HEK293 (cell line): Measurements from ENCODE around the gene MAPK11.

ENCODE experiments used
- CTCF ChIA-PET: fragments of 350-600 bp; formaldehyde crosslinking; extraction: SDS; loops from one replicate; lab custom pipeline; 2021; ENCODE audit warnings: antibody characterized with exemption; lab: Yijun Ruan, JAX
- POLR2A ChIA-PET: fragments of 300-600 bp; formaldehyde crosslinking; extraction: SDS; loops from one replicate; lab custom pipeline; 2020; ENCODE audit warnings: antibody characterized with exemption, inconsistent platforms; lab: Yijun Ruan, JAX
- H3K27ac ChIP-seq: fragments of 200-500 bp; sonication (Bioruptor generic); 2 replicates; pipeline ENCODE4 v1.5.1; 2014; ENCODE audit warnings: low read depth, low read length, control low read depth, inconsistent platforms; ENCODE audit errors: extremely low read depth
- H3K36me3 ChIP-seq, 2 experiments: fragments of 200-500 bp in 1 of 2; sonication (Bioruptor generic) in 1 of 2; 1 replicate in 1 of 2; 2 replicates in 1 of 2; pipeline ENCODE4 v1.5.1; 2014 to 2017; ENCODE audit warnings: inconsistent platforms in 2 of 2, low read length in 2 of 2; ENCODE audit not compliant: control insufficient read depth in 2 of 2, insufficient read depth in 1 of 2
- H3K4me1 ChIP-seq: fragments of 200-500 bp; sonication (Bioruptor generic); 2 replicates; pipeline ENCODE4 v1.5.1; 2014; ENCODE audit warnings: mild to moderate bottlenecking, low read length, inconsistent platforms; ENCODE audit not compliant: control insufficient read depth, insufficient read depth
- H3K4me3 ChIP-seq: 2 replicates; pipeline ENCODE4 v1.5.1; 2011; ENCODE audit warnings: low read depth, mild to moderate bottlenecking, control low read depth, low read length, moderate library complexity
- H3K9me3 ChIP-seq: fragments of 200-500 bp; sonication (Bioruptor generic); 2 replicates; pipeline ENCODE4 v1.5.1; 2014; ENCODE audit warnings: low read depth, low read length, inconsistent platforms; ENCODE audit not compliant: control insufficient read depth, insufficient read depth
- ATF2 ChIP-seq: fragments of 450-650 bp; formaldehyde crosslinking; IDR thresholded peaks from 2 replicates; pipeline ENCODE4 v1.5.1; 2016; ENCODE audit warnings: missing biosample characterization, missing genetic modification characterization, low read depth
- CTCF ChIP-seq: fragments of 450-650 bp; formaldehyde crosslinking; IDR thresholded peaks from 2 replicates; pipeline ENCODE4 v1.5.1; 2016; ENCODE audit warnings: missing biosample characterization, missing genetic modification characterization
- HOXA7 ChIP-seq: sonication (generic); formaldehyde crosslinking; IDR thresholded peaks from 2 replicates; pipeline ENCODE4 v1.8.1; 2022; ENCODE audit warnings: missing genetic modification reagents, borderline replicate concordance
- TSHZ1 ChIP-seq: fragments of 450-650 bp; formaldehyde crosslinking; IDR thresholded peaks from 2 replicates; pipeline ENCODE4 v1.5.1; 2016; ENCODE audit warnings: missing biosample characterization, missing genetic modification characterization, borderline replicate concordance
- ZNF169 ChIP-seq: fragments of 450-650 bp; formaldehyde crosslinking; IDR thresholded peaks from 2 replicates; pipeline ENCODE4 v1.5.1; 2016; ENCODE audit warnings: missing biosample characterization, missing genetic modification characterization
- ZNF274 ChIP-seq, 2 experiments: fragments of 200-500 bp in 1 of 2; fragments of 450-650 bp in 1 of 2; sonication (Bioruptor generic) in 1 of 2; formaldehyde crosslinking in 1 of 2; IDR thresholded peaks; 2 replicates each; pipeline versions ENCODE4 v1.5.1 to v1.6.1; 2014 to 2016; ENCODE audit warnings: borderline replicate concordance in 1 of 2, inconsistent platforms in 1 of 2, low read length in 1 of 2, missing biosample characterization in 1 of 2, missing genetic modification characterization in 1 of 2
- ZNF350 ChIP-seq: fragments of 450-650 bp; formaldehyde crosslinking; IDR thresholded peaks from 2 replicates; pipeline ENCODE4 v1.5.0; 2017; ENCODE audit warnings: missing biosample characterization, mild to moderate bottlenecking, missing genetic modification characterization
- ZNF37A ChIP-seq: fragments of 450-650 bp; IDR thresholded peaks from 2 replicates; pipeline ENCODE4 v1.5.1; 2018; ENCODE audit warnings: missing biosample characterization, missing genetic modification characterization
- ZNF416 ChIP-seq: fragments of 450-650 bp; formaldehyde crosslinking; IDR thresholded peaks from 2 replicates; pipeline ENCODE4 v1.5.1; 2016; ENCODE audit warnings: missing biosample characterization, missing genetic modification characterization
- ZNF514 ChIP-seq: fragments of 450-650 bp; formaldehyde crosslinking; IDR thresholded peaks from 2 replicates; pipeline ENCODE4 v1.5.1; 2016; ENCODE audit warnings: missing biosample characterization, missing genetic modification characterization
- ZNF530 ChIP-seq: fragments of 450-650 bp; formaldehyde crosslinking; IDR thresholded peaks from 2 replicates; pipeline ENCODE4 v1.5.1; 2016; ENCODE audit warnings: low read depth, missing biosample characterization, missing genetic modification characterization
- TF ChIP-seq, protein P1 (sequence below): fragments of 450-650 bp; formaldehyde crosslinking; conservative IDR thresholded peaks from 2 replicates; pipeline ENCODE4 v1.5.1; 2016; ENCODE audit warnings: low read depth, missing biosample characterization, missing genetic modification characterization
- TF ChIP-seq, protein P2 (sequence below): fragments of 450-650 bp; formaldehyde crosslinking; IDR thresholded peaks from 2 replicates; pipeline ENCODE4 v1.5.1; 2017; ENCODE audit warnings: missing biosample characterization, missing genetic modification characterization

MAPK11 gene

GRCh38 chr22:50310031-50310722 is 40.0 kb upstream of the MAPK11 start:
- H3K27ac ChIP-seq, result no peak overlapping the region
- TF ChIP-seq, protein P1, sequence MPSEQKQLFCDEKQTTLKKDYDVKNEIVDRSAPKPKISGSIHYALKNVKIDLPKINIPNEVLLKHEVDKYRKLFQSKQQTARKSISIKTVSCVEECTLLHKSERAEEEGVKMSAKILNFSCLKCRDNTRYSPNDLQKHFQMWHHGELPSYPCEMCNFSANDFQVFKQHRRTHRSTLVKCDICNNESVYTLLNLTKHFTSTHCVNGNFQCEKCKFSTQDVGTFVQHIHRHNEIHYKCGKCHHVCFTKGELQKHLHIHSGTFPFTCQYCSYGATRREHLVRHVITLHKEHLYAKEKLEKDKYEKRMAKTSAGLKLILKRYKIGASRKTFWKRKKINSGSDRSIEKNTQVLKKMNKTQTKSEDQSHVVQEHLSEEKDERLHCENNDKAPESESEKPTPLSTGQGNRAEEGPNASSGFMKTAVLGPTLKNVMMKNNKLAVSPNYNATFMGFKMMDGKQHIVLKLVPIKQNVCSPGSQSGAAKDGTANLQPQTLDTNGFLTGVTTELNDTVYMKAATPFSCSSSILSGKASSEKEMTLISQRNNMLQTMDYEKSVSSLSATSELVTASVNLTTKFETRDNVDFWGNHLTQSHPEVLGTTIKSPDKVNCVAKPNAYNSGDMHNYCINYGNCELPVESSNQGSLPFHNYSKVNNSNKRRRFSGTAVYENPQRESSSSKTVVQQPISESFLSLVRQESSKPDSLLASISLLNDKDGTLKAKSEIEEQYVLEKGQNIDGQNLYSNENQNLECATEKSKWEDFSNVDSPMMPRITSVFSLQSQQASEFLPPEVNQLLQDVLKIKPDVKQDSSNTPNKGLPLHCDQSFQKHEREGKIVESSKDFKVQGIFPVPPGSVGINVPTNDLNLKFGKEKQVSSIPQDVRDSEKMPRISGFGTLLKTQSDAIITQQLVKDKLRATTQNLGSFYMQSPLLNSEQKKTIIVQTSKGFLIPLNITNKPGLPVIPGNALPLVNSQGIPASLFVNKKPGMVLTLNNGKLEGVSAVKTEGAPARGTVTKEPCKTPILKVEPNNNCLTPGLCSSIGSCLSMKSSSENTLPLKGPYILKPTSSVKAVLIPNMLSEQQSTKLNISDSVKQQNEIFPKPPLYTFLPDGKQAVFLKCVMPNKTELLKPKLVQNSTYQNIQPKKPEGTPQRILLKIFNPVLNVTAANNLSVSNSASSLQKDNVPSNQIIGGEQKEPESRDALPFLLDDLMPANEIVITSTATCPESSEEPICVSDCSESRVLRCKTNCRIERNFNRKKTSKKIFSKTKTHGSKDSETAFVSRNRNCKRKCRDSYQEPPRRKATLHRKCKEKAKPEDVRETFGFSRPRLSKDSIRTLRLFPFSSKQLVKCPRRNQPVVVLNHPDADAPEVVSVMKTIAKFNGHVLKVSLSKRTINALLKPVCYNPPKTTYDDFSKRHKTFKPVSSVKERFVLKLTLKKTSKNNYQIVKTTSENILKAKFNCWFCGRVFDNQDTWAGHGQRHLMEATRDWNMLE (tag by site-specific recombination), result no peak
- TF ChIP-seq HOXA7 (no peak), ZNF169 (tag by site-specific recombination) (no peak), TSHZ1 (tag by site-specific recombination) (no peak), CTCF (tag by site-specific recombination) (no peak), ZNF37A (tag by site-specific recombination) (no peak), ZNF350 (tag by site-specific recombination) (no peak), ZNF274 (IDR thresholded peaks at IDR 0.05; ENCODE audit: low read length) (no peak), ZNF274 (tag by site-specific recombination; IDR thresholded peaks at IDR 0.05; ENCODE audit: borderline replicate concordance) (no peak), ZNF416 (tag by site-specific recombination) (no peak), ZNF514 (no peak), ATF2 (tag by site-specific recombination) (no peak), ZNF530 (tag by site-specific recombination) (no peak)
- TF ChIP-seq, protein P2, sequence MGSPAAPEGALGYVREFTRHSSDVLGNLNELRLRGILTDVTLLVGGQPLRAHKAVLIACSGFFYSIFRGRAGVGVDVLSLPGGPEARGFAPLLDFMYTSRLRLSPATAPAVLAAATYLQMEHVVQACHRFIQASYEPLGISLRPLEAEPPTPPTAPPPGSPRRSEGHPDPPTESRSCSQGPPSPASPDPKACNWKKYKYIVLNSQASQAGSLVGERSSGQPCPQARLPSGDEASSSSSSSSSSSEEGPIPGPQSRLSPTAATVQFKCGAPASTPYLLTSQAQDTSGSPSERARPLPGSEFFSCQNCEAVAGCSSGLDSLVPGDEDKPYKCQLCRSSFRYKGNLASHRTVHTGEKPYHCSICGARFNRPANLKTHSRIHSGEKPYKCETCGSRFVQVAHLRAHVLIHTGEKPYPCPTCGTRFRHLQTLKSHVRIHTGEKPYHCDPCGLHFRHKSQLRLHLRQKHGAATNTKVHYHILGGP, result no peak
- TF ChIP-seq, all 188 proteins: peak for 0
- Histone ChIP-seq H3K36me3 (peaks cover 0 to 4% of the 10 kb centered on the region in 2 experiments; a peak in 1 of 3 replicates), H3K4me3 (no peak overlapping the region), H3K9me3 (no peaks in the 10 kb centered on the region), H3K4me1 (peaks cover 8% of the 10 kb centered on the region; the same call in 1 of the 2 replicates)
- CTCF ChIA-PET, result interaction anchor here (0.6 kb wide), 1 partner anchor 168 kb away, joined by 3 read pairs; no protein-coding TSS in a partner anchor
- POLR2A ChIA-PET, result no interaction called here
